Activated CD4-positive, alpha-beta T cell treated with anti-CD3 and anti-CD28 coated beads, Interleukin-2, amount 50 U/mL, for 24 hours (primary cell): ENCODE data around the gene STK24.

Experiments
- DNase-seq, 2 donors: peaks; one replicate each; pipeline ENCODE4 v3.0.0-alpha.2; 2020; ENCODE audit warnings: low read depth in 1 of 2, low spot score in 1 of 2

STK24 gene

GRCh38 chr13:98493042-98493712, 83.7 kb downstream of the STK24 start:
- DNase-seq, result no peak

- DNase-seq, result no peak
Observed at GRCh38 chr13:98492335-98493041, 84.4 kb downstream of the STK24 start.

- no peak for DNase-seq
Observed at GRCh38 chr13:98490866-98491265, 86.0 kb downstream of the STK24 start.

- no peak for DNase-seq
Observed at GRCh38 chr13:98490195-98490836, 86.6 kb downstream of the STK24 start.

GRCh38 chr13:98489446-98490194, 87.3 kb downstream of the STK24 start:
- DNase-seq, result no peak

GRCh38 chr13:98488736-98489135, 88.2 kb downstream of the STK24 start:
- no peak for DNase-seq

GRCh38 chr13:98487522-98487921, 89.4 kb downstream of the STK24 start:
- DNase-seq, result no peak

- DNase-seq, result no peak
Observed at GRCh38 chr13:98487016-98487415, 89.9 kb downstream of the STK24 start.

- no peak for DNase-seq
Observed at GRCh38 chr13:98486412-98486811, 90.5 kb downstream of the STK24 start.

- no peak for DNase-seq
Observed at GRCh38 chr13:98485561-98485960, 91.3 kb downstream of the STK24 start.

GRCh38 chr13:98484289-98485219, 92.4 kb downstream of the STK24 start:
- DNase-seq, result peak; percentile 24 to 35

GRCh38 chr13:98483601-98484288, 93.2 kb downstream of the STK24 start:
- DNase-seq, result no peak

- DNase-seq, result no peak
Observed at GRCh38 chr13:98482476-98483444, 94.1 kb downstream of the STK24 start.

- DNase-seq, result peak in 1 of 2 donors; percentile 33
Observed at GRCh38 chr13:98480915-98481877, 95.7 kb downstream of the STK24 start.

- DNase-seq, result no peak
Observed at GRCh38 chr13:98479496-98480003, 97.4 kb downstream of the STK24 start.

- DNase-seq, result no peak
Observed at GRCh38 chr13:98478189-98479129, 98.4 kb downstream of the STK24 start.
